ENCODE measurements around the gene TECPR2. TPM values are rescaled to one million over a fixed set of nuclear protein-coding genes. Genes with fewer than 3 reads are reported as not detected.
A peak's percentile ranks its signal among the peaks of the same experiment; 100 is the strongest.

The TECPR2 gene
- total and polyA plus RNA-seq, 2 donors = 7.6 to 8.3 TPM

GRCh38 chr14:102408724-102409123, 46.0 kb downstream of the TECPR2 start:
- H3K4me3 ChIP-seq (ENCODE audit: low read length in 2 of 2) = no peak overlapping the region
- no peak overlapping the region for H3K27ac ChIP-seq (ENCODE audit: low read depth in 1 of 2, low read length in 1 of 2)
- no peaks in the 10 kb centered on the region for H3K9me3 ChIP-seq (ENCODE audit: control insufficient read depth in 2 of 2, insufficient read depth in 1 of 2, low read length in 1 of 2)
- peaks cover 3 to 10% of the 10 kb centered on the region in 2 donors for H3K36me3 ChIP-seq (ENCODE audit: control insufficient read depth in 2 of 2, insufficient read depth in 2 of 2, low read length in 1 of 2)
- no peaks in the 10 kb centered on the region for H3K27me3 ChIP-seq (ENCODE audit: control insufficient read depth in 2 of 2, insufficient read depth in 1 of 2, low read length in 1 of 2)
- peaks cover 0 to 4% of the 10 kb centered on the region in 2 donors for H3K4me1 ChIP-seq (ENCODE audit: control insufficient read depth in 2 of 2, insufficient read depth in 2 of 2, low read length in 2 of 2)
- peak in 2 of 9 donors; percentile 7 to 20 for DNase-seq (ENCODE audit: low read depth in 6 of 9, low spot score in 9 of 9)

GRCh38 chr14:102415671-102416070, 52.9 kb downstream of the TECPR2 start:
- DNase-seq (ENCODE audit: low read depth in 6 of 9, low spot score in 9 of 9) = no peak
- Histone ChIP-seq H3K36me3 (ENCODE audit: control insufficient read depth in 2 of 2, insufficient read depth in 2 of 2, low read length in 1 of 2) (peaks cover 4 to 17% of the 10 kb centered on the region in 2 donors), H3K27ac (ENCODE audit: low read depth in 1 of 2, low read length in 1 of 2) (no peak overlapping the region), H3K27me3 (ENCODE audit: control insufficient read depth in 2 of 2, insufficient read depth in 1 of 2, low read length in 1 of 2) (no peaks in the 10 kb centered on the region), H3K9me3 (ENCODE audit: control insufficient read depth in 2 of 2, insufficient read depth in 1 of 2, low read length in 1 of 2) (no peaks in the 10 kb centered on the region), H3K4me3 (ENCODE audit: low read length in 2 of 2) (no peak overlapping the region), H3K4me1 (ENCODE audit: control insufficient read depth in 2 of 2, insufficient read depth in 2 of 2, low read length in 2 of 2) (no peaks in the 10 kb centered on the region)
- 98% methylated on average over 16 of the region's 16 CpGs for WGBS

GRCh38 chr14:102417001-102417431, 54.3 kb downstream of the TECPR2 start:
- 96% methylated on average over 9 of the region's 9 CpGs for WGBS

GRCh38 chr14:102417646-102418045, 54.9 kb downstream of the TECPR2 start:
- no peaks in the 10 kb centered on the region for H3K27me3 ChIP-seq (ENCODE audit: control insufficient read depth in 2 of 2, insufficient read depth in 1 of 2, low read length in 1 of 2)
- 98% methylated on average over 12 of the region's 12 CpGs for WGBS
- H3K4me3 ChIP-seq (ENCODE audit: low read length in 2 of 2) = no peak overlapping the region
- no peaks in the 10 kb centered on the region for H3K9me3 ChIP-seq (ENCODE audit: control insufficient read depth in 2 of 2, insufficient read depth in 1 of 2, low read length in 1 of 2)
- DNase-seq (ENCODE audit: low read depth in 6 of 9, low spot score in 9 of 9) = no peak
- H3K4me1 ChIP-seq (ENCODE audit: control insufficient read depth in 2 of 2, insufficient read depth in 2 of 2, low read length in 2 of 2) = no peaks in the 10 kb centered on the region
- peaks cover 4 to 17% of the 10 kb centered on the region in 2 donors for H3K36me3 ChIP-seq (ENCODE audit: control insufficient read depth in 2 of 2, insufficient read depth in 2 of 2, low read length in 1 of 2)
- H3K27ac ChIP-seq (ENCODE audit: low read depth in 1 of 2, low read length in 1 of 2) = no peak overlapping the region

More at GRCh38 chr14:102417001-102417431, 54.3 kb downstream of the TECPR2 start:
- Histone ChIP-seq H3K27ac (ENCODE audit: low read depth in 1 of 2, low read length in 1 of 2) (no peak overlapping the region), H3K9me3 (ENCODE audit: control insufficient read depth in 2 of 2, insufficient read depth in 1 of 2, low read length in 1 of 2) (no peaks in the 10 kb centered on the region), H3K4me1 (ENCODE audit: control insufficient read depth in 2 of 2, insufficient read depth in 2 of 2, low read length in 2 of 2) (no peaks in the 10 kb centered on the region), H3K4me3 (ENCODE audit: low read length in 2 of 2) (no peak overlapping the region), H3K36me3 (ENCODE audit: control insufficient read depth in 2 of 2, insufficient read depth in 2 of 2, low read length in 1 of 2) (peaks cover 4 to 17% of the 10 kb centered on the region in 2 donors), H3K27me3 (ENCODE audit: control insufficient read depth in 2 of 2, insufficient read depth in 1 of 2, low read length in 1 of 2) (no peaks in the 10 kb centered on the region)
- DNase-seq (ENCODE audit: low read depth in 6 of 9, low spot score in 9 of 9) = no peak

GRCh38 chr14:102418169-102418852, 55.6 kb downstream of the TECPR2 start:
- no peak overlapping the region for H3K27ac ChIP-seq (ENCODE audit: low read depth in 1 of 2, low read length in 1 of 2)
- no peak for DNase-seq (ENCODE audit: low read depth in 6 of 9, low spot score in 9 of 9)
- no peaks in the 10 kb centered on the region for H3K4me1 ChIP-seq (ENCODE audit: control insufficient read depth in 2 of 2, insufficient read depth in 2 of 2, low read length in 2 of 2)
- 96% methylated on average over 14 of the region's 14 CpGs for WGBS
- H3K4me3 ChIP-seq (ENCODE audit: low read length in 2 of 2) = no peak overlapping the region
- no peaks in the 10 kb centered on the region for H3K27me3 ChIP-seq (ENCODE audit: control insufficient read depth in 2 of 2, insufficient read depth in 1 of 2, low read length in 1 of 2)
- no peaks in the 10 kb centered on the region for H3K9me3 ChIP-seq (ENCODE audit: control insufficient read depth in 2 of 2, insufficient read depth in 1 of 2, low read length in 1 of 2)
- H3K36me3 ChIP-seq (ENCODE audit: control insufficient read depth in 2 of 2, insufficient read depth in 2 of 2, low read length in 1 of 2) = peaks cover 4 to 17% of the 10 kb centered on the region in 2 donors

GRCh38 chr14:102418853-102419240, 56.1 kb downstream of the TECPR2 start:
- no peaks in the 10 kb centered on the region for H3K4me1 ChIP-seq (ENCODE audit: control insufficient read depth in 2 of 2, insufficient read depth in 2 of 2, low read length in 2 of 2)
- H3K27ac ChIP-seq (ENCODE audit: low read depth in 1 of 2, low read length in 1 of 2) = no peak overlapping the region
- H3K36me3 ChIP-seq (ENCODE audit: control insufficient read depth in 2 of 2, insufficient read depth in 2 of 2, low read length in 1 of 2) = peaks cover 4 to 17% of the 10 kb centered on the region in 2 donors
- no peaks in the 10 kb centered on the region for H3K9me3 ChIP-seq (ENCODE audit: control insufficient read depth in 2 of 2, insufficient read depth in 1 of 2, low read length in 1 of 2)
- H3K27me3 ChIP-seq (ENCODE audit: control insufficient read depth in 2 of 2, insufficient read depth in 1 of 2, low read length in 1 of 2) = no peaks in the 10 kb centered on the region
- DNase-seq (ENCODE audit: low read depth in 6 of 9, low spot score in 9 of 9) = no peak
- WGBS = 98% methylated on average over 14 of the region's 14 CpGs
- H3K4me3 ChIP-seq (ENCODE audit: low read length in 2 of 2) = no peak overlapping the region

- WGBS = 98% methylated on average over 11 of the region's 11 CpGs
- DNase-seq (ENCODE audit: low read depth in 6 of 9, low spot score in 9 of 9) = no peak
Measured at GRCh38 chr14:102419276-102419675, 56.5 kb downstream of the TECPR2 start.

GRCh38 chr14:102419716-102420115, 57.0 kb downstream of the TECPR2 start:
- Histone ChIP-seq H3K36me3 (ENCODE audit: control insufficient read depth in 2 of 2, insufficient read depth in 2 of 2, low read length in 1 of 2) (peaks cover 3 to 11% of the 10 kb centered on the region in 2 donors), H3K9me3 (ENCODE audit: control insufficient read depth in 2 of 2, insufficient read depth in 1 of 2, low read length in 1 of 2) (no peaks in the 10 kb centered on the region), H3K4me3 (ENCODE audit: low read length in 2 of 2) (no peak overlapping the region), H3K27me3 (ENCODE audit: control insufficient read depth in 2 of 2, insufficient read depth in 1 of 2, low read length in 1 of 2) (no peaks in the 10 kb centered on the region), H3K27ac (ENCODE audit: low read depth in 1 of 2, low read length in 1 of 2) (no peak overlapping the region), H3K4me1 (ENCODE audit: control insufficient read depth in 2 of 2, insufficient read depth in 2 of 2, low read length in 2 of 2) (no peaks in the 10 kb centered on the region)
- WGBS = 97% methylated on average over 8 of the region's 8 CpGs
- no peak for DNase-seq (ENCODE audit: low read depth in 6 of 9, low spot score in 9 of 9)

More at GRCh38 chr14:102419276-102419675, 56.5 kb downstream of the TECPR2 start:
- Histone ChIP-seq H3K4me1 (ENCODE audit: control insufficient read depth in 2 of 2, insufficient read depth in 2 of 2, low read length in 2 of 2) (no peaks in the 10 kb centered on the region), H3K9me3 (ENCODE audit: control insufficient read depth in 2 of 2, insufficient read depth in 1 of 2, low read length in 1 of 2) (no peaks in the 10 kb centered on the region), H3K36me3 (ENCODE audit: control insufficient read depth in 2 of 2, insufficient read depth in 2 of 2, low read length in 1 of 2) (peaks cover 4 to 16% of the 10 kb centered on the region in 2 donors), H3K4me3 (ENCODE audit: low read length in 2 of 2) (no peak overlapping the region), H3K27ac (ENCODE audit: low read depth in 1 of 2, low read length in 1 of 2) (no peak overlapping the region), H3K27me3 (ENCODE audit: control insufficient read depth in 2 of 2, insufficient read depth in 1 of 2, low read length in 1 of 2) (no peaks in the 10 kb centered on the region)

GRCh38 chr14:102421411-102422057, 58.8 kb downstream of the TECPR2 start:
- no peak for DNase-seq (ENCODE audit: low read depth in 6 of 9, low spot score in 9 of 9)
- H3K36me3 ChIP-seq (ENCODE audit: control insufficient read depth in 2 of 2, insufficient read depth in 2 of 2, low read length in 1 of 2) = peaks cover 0 to 8% of the 10 kb centered on the region in 2 donors

More at GRCh38 chr14:102421411-102422057, 58.8 kb downstream of the TECPR2 start:
- no peak overlapping the region for H3K27ac ChIP-seq (ENCODE audit: low read depth in 1 of 2, low read length in 1 of 2)
- H3K9me3 ChIP-seq (ENCODE audit: control insufficient read depth in 2 of 2, insufficient read depth in 1 of 2, low read length in 1 of 2) = no peaks in the 10 kb centered on the region
- no peak overlapping the region for H3K4me3 ChIP-seq (ENCODE audit: low read length in 2 of 2)
- H3K4me1 ChIP-seq (ENCODE audit: control insufficient read depth in 2 of 2, insufficient read depth in 2 of 2, low read length in 2 of 2) = no peaks in the 10 kb centered on the region
- H3K27me3 ChIP-seq (ENCODE audit: control insufficient read depth in 2 of 2, insufficient read depth in 1 of 2, low read length in 1 of 2) = no peaks in the 10 kb centered on the region
- 94% methylated on average over 10 of the region's 10 CpGs for WGBS
